UCSD-AML1 (cell line): ENCODE measurements around the gene LRRC8C.

Source experiments
- DNase-seq: peaks from one replicate; lab custom pipeline; 2025; ENCODE audit not compliant: unreplicated experiment; lab: John Stamatoyannopoulos, UW

LRRC8C gene

DNA sequence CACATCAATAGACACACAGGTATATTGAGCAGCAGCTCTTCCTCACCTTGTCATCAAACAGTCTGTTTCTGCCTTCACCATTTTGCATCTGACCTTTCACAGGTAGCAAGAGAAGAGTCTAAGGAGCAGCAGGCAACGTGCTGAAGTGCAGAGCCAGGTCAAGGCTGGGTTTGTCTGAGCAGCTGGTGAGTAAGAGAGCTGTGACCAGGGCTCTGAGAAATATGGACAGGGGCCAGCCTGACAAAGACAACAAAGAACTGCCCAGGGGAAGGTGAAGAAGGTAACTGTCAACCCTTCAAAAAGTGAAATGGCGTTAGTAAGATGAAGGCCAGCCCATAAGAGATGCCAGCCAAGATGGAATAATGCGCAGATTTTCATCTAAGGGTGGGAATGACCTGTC lies 129.0 kb downstream of the LRRC8C start:
- no peak for DNase-seq

DNA sequence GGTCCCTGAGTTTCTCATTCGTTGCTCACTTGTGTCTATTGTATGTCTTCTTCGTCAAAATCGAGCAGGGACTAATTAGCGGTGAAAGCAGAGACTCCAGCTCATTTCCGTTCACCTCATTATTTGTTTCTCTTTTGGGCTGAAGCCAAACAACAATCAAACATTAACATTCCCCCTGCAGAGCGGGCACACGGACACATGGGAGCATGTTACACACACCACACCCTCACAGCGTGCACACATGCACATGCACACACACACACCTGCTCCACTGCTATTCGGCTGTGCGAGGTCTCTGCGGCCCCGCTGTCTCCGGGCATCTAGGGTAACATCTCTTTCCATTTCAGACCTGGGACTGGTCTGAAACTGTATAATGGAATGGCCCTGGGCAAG lies 129.5 kb downstream of the LRRC8C start:
- DNase-seq = no peak

DNA sequence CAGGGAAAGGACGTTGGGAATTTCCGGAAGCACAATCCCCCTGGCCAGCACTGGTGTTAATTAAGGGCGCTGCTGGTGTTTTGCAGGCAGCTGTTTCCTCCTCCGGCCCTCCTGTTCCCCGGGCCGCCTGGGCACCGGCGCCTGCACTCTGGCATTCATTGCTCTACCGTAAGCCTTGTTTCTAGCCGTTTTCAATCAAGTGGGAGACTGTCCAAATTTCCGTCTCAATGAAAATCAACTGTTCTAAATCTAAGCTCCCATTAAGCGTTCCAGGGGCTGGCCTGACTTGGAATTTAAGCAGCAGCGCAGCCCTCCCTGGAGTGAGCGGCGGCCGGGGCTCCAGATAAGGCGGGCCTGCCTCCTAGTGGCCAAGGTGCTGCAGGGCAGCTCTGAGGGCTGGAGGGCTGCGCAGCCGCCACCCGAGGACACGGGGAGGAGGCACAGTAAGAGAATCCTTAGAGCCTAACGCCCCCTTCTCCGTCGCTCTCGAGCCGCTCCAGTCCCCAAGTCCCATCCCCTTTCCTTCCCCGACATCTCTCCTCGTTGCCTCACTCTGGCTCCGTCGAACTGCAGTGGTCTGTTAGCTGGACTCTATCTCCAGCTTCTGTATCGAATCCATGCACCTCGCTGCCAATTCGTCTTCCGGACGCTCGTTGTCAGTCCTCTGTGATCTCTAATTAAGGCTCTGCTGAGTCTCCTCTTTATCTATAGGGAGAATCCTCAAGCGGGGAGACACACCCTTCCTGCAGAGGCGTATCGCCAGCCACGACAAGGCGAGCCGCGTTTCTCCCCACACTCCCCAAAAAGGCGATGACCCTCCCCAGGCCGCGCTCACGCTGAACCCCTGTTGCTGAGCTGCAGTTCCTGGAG lies 130.1 kb downstream of the LRRC8C start:
- DNase-seq = peak; percentile 84

DNA sequence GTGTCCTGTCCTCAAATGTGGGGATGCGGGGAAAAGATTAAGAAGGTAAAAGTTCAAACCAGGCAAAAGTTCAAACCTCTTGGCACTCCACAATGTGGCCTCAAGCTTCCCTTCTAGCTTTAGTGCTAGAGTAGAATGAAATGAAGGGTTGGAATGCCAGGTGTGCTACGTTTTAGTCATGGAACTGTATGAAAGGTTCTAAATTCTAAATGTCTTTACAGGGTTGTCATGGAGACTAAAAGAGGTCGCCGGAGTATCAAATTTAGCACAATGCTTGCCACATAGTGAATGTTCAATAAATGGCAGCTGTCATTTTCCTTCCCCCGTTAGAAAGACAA lies 130.7 kb downstream of the LRRC8C start:
- no peak for DNase-seq

DNA sequence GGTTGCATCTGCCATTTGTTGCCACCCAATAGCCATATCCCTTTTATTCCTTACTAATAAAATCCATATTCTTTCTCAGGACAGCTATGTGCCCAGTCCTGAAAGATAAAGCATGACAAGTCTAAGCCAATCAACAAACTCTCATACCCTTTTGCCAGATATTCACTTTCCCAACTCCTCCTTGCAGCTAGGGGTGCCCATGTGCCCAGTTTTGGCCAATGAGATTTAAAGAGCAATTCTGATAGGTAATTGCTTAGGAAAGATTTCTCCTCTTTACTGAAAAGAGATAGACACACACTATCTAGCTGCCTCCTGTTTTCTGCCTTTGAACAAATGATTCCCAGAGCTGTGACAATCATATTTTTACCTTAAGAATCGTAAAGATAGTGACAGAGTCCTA lies 132.9 kb downstream of the LRRC8C start:
- DNase-seq = no peak

DNA sequence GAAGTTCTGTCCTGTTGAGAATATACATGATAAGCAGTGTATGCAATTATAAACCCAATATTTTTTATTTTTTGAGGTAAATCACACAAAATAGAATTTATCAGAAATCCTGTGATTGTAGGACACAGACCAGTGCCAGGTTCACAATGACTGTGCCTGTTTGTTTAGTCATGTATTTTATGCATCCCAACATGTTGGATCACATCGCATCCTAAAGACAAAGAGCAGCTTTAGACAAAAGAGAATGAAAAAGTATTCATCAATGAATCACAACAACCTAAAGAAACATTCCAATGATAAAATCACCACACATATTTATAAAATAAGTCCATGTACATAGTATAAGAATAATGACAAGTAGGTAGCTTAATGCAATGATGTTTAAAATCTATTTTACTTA lies 134.7 kb downstream of the LRRC8C start:
- no peak for DNase-seq
